ENCODE measurements around the gene MED15.
"Not testable (repeated sequence)": the region's sequence is repeated elsewhere in the genome, so short reads cannot be mapped to it uniquely, and the experiment has no call there.

MED15 gene

GRCh38 chr22:20594486-20594885 lies 87.1 kb downstream of the MED15 start:
- not testable (repeated sequence) for DNase-seq (ENCODE audit: low read depth in 1 of 2, low spot score in 1 of 2)

GRCh38 chr22:20595461-20595860 lies 88.1 kb downstream of the MED15 start:
- DNase-seq (ENCODE audit: low read depth in 1 of 2, low spot score in 1 of 2) = no peak

DNA sequence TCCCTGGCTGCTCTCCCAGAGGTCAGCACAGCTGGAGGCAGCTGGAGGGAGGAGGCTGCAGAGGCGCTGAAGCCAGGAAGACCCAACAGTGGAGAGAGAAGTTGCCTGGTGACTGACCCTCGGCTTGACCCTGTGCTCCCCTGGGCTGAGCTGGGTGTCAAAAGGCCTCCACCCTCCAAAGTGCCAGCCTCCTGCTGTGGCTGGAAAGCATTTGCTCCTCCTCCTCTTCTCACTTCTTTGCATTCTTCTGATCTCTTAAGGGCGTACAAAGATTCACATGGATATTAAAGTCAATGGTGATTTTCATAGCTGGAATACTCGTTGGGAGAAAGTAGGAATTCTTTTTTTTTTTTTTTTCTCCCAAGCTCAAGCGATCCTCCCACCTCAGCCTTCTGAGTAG lies 91.7 kb downstream of the MED15 start:
- DNase-seq (ENCODE audit: low read depth in 1 of 2, low spot score in 1 of 2) = no peak

DNA sequence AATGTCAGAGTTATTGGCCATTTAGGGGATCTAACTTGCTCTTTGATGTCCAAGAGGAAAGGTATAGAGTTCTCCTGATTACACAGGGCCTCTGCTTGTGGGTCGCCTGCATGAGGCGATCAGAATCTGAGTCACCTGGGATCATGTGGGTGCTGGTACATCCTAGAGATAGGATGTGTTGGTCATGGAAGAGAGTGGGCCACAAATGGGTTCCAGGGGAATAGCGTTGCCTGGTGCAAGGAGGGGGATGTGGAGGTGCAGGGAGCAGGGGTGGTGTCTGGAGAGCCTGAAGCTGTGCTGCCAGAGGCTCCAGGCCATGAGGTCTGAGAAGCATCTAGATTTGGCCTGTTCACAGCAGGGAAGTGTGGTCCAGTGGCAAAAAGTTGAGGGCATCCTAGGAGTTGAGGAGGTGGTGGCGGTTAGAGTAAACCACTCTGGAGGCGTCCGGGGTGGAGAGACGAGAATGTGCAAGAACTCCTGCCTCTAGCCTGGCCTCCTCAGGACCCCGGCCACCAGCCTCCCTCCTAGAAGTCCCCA lies 92.8 kb downstream of the MED15 start:
- DNase-seq (ENCODE audit: low read depth in 1 of 2, low spot score in 1 of 2) = no peak

DNA sequence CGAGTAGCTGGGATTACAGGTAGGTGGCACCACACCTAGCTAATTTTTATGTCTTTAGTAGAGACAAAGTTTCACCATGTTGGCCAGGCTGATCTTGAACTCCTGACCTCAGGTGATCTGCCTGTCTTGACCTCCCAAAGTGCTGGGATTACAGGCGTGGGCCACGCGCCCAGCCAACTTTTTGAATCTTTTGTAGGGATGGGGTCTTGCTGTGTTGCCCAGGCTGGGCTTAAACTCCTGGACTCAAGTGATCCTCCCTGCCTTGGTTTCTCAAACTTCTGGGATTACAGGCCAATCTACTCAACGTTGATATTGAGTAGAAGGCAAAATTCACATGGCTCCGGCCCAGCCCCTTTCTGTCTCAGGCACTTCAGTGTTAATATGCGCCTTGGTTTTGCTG lies 93.9 kb downstream of the MED15 start:
- no peak for DNase-seq (ENCODE audit: low read depth in 1 of 2, low spot score in 1 of 2)

DNA sequence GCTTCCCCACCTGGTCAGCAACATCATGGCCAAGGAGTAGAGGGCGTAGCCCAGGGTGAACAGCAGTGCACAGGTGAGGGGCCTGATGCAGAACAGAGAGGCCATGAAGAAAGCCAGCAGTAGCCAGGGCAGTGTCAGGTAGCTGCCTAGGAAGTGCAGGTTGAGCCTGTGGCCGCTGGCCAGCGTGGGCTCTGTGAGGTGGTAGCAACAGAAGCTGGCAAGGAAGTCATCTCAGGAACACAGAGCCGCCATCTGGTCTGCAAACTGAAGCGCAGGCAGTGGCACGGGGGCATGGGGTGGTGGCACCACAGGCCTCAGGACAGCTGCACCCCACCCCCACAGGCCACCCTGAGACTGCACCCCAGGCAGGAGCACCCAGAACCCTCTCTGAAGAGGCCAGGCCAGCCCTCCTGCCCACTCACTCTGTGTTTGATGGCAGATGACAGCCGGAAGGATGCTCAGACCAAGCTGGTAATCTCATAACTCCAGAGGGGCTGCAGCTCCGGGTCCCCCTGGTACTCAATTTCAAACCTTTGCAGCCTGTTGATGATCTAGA lies 95.3 kb downstream of the MED15 start:
- no peak for DNase-seq (ENCODE audit: low read depth in 1 of 2, low spot score in 1 of 2)

DNA sequence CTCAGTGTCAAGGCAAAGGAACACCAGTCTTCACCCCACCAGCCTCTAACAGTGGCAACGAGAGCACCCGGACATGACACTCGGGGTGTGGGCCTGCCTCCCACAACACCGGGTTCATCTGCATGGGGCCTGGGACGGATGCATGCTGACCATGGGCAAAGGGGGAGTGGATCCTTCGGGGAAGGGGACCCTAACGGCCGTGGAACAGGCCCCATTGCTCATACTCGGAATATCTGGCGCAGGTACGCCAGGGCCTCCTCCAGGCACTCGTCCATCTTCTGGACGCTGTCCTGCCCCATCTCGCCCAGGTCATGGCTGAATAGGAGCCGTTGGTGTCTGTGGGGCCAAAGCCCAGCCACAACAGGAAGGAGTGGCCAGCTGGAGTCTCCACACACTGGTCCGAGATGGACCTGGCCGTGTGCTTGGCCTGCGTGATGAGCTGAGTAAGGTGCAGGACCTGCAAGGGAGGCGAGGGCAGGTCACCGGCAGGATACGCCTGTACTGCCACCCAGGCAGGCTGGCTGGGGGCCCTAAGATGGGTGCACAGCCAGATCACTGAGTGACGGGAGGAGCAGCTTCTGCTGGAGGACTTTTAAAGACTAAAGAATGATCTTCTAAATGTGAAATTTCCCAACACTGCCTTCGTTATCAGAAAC lies 96.8 kb downstream of the MED15 start:
- no peak for DNase-seq (ENCODE audit: low read depth in 1 of 2, low spot score in 1 of 2)

DNA sequence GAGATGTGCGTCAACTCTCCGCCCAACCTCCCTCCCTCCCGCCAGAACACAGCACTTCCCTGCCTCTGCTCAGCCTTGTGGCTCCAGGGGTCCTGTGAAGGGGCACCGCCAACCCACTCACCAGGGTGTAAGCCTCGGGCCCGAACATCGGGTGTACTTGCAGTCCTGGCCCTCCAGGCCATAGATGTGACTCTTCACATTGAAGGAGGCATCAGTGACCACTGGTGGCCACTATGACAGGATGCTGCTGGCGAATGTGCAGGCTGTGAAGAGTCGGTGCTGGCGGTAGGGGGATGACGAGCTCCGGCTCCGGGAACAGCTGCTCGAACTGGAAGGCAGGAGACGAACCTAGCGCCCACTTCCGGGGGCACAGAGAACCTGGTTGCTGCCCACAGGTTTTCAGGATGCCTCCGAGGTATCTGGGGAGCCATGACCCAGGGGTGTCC lies 97.4 kb downstream of the MED15 start:
- DNase-seq (ENCODE audit: low read depth in 1 of 2, low spot score in 1 of 2) = no peak

- no peak for DNase-seq (ENCODE audit: low read depth in 1 of 2, low spot score in 1 of 2)
Observed at GRCh38 chr22:20605328-20605727, 97.9 kb downstream of the MED15 start.

- DNase-seq (ENCODE audit: low read depth in 1 of 2, low spot score in 1 of 2) = peak; percentile 41 to 42
Observed at GRCh38 chr22:20606041-20606783, 98.8 kb downstream of the MED15 start.

GRCh38 chr22:20606784-20607128 lies 99.3 kb downstream of the MED15 start:
- DNase-seq (ENCODE audit: low read depth in 1 of 2, low spot score in 1 of 2) = no peak

- DNase-seq (ENCODE audit: low read depth in 1 of 2, low spot score in 1 of 2) = no peak
Observed at GRCh38 chr22:20607157-20607907, 99.9 kb downstream of the MED15 start.

DNA sequence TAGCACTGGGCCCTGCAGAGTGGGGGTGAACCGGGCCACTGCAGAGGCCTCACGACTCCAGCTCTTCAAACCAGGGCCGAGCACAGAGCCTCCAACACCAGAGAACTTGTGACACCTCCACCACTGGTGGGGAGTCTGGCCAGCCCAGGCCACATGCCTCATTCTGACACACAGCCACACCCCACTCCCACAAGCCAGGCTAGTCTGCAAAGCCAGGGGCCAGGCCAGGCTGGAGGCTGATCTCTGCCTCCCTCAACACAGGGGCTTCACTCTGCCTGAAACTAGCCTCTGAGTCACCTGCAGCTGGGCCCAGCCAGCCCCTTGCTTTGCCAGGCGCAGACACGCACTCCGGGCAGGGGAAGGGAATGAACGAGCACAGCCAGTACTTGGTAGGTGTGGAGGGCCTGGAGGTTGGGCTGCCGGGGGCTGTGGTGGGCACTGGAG lies 102.9 kb downstream of the MED15 start:
- DNase-seq (ENCODE audit: low read depth in 1 of 2, low spot score in 1 of 2) = no peak

- no peak for DNase-seq (ENCODE audit: low read depth in 1 of 2, low spot score in 1 of 2)
Observed at GRCh38 chr22:20610757-20611156, 103.3 kb downstream of the MED15 start.

DNA sequence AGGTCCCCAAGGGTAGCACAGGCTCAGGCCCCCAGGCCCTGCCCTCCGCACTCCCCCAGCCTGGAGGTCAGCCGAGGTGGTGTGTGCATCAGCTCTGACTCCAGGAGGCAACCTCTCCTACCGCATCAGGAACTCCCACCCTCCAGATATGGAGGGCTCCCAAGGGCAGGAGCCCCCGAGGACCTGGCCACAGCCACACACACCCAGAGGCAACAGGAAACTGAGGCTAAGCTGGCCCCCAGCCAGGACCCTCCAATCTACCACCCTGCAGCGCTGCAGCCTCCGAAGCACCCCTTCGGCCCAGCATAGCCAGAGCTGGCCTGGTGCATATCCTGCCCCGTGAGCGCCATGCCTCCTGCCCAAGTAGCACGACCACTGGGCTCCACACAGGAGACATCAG lies 104.0 kb downstream of the MED15 start:
- no peak for DNase-seq (ENCODE audit: low read depth in 1 of 2, low spot score in 1 of 2)

DNA sequence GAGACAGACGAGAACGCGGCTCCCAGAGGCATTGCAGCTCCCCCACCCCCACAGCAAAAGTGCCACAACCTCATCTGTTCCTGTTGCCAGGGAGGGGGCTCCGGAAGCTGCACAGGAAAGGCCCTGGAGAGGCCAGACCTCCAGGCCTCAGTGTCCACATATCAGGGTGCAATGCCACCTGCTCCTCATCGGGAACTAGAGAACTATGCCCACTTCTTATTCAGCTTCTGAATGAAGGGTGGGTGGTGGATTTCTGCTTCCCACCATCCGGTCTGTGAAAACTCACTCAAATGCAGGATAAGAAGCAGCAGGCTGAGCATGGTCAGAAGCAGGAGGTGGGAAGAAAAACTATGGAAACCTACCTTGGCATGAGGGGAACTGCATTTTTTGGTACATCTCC lies 105.9 kb downstream of the MED15 start:
- DNase-seq (ENCODE audit: low read depth in 1 of 2, low spot score in 1 of 2) = no peak

DNA sequence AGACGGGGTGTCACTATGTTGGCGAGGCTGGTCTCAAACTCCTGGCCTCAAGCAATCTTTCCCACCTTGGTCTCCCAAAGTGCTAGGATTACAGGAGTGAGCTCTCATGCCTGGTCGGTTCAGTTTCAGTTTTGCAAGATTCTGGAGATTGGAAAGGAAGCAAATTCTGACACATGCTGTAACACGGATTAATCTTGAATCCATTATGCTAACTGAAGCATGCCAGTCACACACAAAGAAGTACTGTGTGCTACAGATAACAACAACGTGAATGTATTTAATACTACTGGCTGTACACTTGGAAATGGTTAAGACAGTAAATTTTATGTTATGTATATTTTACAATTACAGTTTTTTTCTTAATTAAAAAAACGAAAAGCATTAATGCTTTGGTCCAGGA lies 107.6 kb downstream of the MED15 start:
- no peak for DNase-seq (ENCODE audit: low read depth in 1 of 2, low spot score in 1 of 2)

DNA sequence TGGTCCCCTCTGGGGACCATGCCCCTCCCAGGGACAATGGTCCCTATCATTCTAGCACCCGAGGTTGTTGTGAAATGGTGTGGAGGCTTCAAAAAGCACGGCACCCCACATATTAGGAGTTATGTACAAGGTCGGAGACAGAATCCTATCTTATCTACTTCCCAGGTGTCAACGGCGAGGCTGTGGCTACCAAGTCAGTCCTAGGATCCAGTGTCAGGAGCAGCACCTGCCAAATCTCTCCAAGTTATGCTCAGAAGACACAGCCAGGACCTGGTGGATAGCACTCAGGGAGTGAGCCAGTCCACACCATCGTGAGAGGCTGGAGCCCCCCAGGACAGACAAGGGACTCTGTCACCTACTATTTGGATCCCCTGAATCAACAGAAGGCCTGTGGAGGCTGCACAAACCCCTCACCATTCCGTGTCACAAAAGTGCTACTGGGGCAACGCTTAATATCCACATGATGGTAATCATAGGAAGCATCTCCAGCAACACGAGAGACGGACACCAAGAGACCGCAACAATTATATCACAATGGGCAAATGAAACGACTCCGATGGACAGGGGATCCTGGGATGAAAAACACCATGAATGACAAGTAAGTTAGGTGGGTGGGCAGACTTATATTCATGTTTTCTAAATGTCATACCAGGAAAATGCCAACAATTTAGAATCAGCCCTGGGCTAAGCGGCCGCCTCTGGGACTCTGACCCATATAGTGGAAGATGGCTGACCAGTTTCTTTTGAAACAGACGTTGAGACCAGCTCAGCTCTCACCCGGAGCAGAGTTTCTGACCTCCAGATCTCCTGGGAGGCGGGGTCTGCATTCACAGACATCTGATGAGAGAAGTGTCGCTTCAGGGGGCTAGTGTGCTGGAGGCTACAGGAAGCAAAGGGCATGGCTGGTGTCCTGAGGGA lies 108.4 kb downstream of the MED15 start:
- DNase-seq (ENCODE audit: low read depth in 1 of 2, low spot score in 1 of 2) = no peak

GRCh38 chr22:20616451-20617043 lies 109.1 kb downstream of the MED15 start:
- DNase-seq (ENCODE audit: low read depth in 1 of 2, low spot score in 1 of 2) = no peak

GRCh38 chr22:20618488-20618887 lies 111.1 kb downstream of the MED15 start:
- no peak for DNase-seq (ENCODE audit: low read depth in 1 of 2, low spot score in 1 of 2)
